Esophagus muscularis mucosa (tissue), 3 donors: ENCODE measurements around the gene GAS7.

Source experiments
- CTCF ChIP-seq, 3 experiments: fragments of 200-600 bp in 2 of 3; fragments of 450-650 bp in 1 of 3; sonication (generic) in 2 of 3; IDR thresholded peaks; one replicate each; pipeline ENCODE4 v1.5.1; 2017 to 2019; ENCODE audit warnings: antibody characterized with exemption in 3 of 3, mild to moderate bottlenecking in 2 of 3, moderate library complexity in 1 of 3
- POLR2A ChIP-seq: fragments of 450-650 bp; IDR thresholded peaks from one replicate; pipeline ENCODE4 v1.6.1; 2017; ENCODE audit warnings: antibody characterized with exemption, moderate library complexity, mild to moderate bottlenecking, low read depth
- POLR2AphosphoS5 ChIP-seq, 2 donors: sonication (generic); formaldehyde crosslinking; IDR thresholded peaks; one replicate each; pipeline ENCODE4 v1.6.1; 2017; ENCODE audit warnings: antibody characterized with exemption in 2 of 2

GRCh38 chr17:9913476-9913875, 284.9 kb downstream of the GAS7 start:
- no peak for TF ChIP-seq CTCF (IDR thresholded peaks at IDR 0.05)
- TF ChIP-seq POLR2A, result no peak
- no peak for TF ChIP-seq POLR2AphosphoS5 (IDR thresholded peaks at IDR 0.05)
